CD1c-positive myeloid dendritic cell (primary cell): Measurements from ENCODE around the gene CMC4.
A peak's percentile ranks its signal among the peaks of the same experiment; 100 is the strongest.

ENCODE experiments used
- DNase-seq: peaks from one replicate; pipeline ENCODE4 v3.0.0-alpha.2; 2016; ENCODE audit errors: extremely low spot score

The CMC4 gene

DNA sequence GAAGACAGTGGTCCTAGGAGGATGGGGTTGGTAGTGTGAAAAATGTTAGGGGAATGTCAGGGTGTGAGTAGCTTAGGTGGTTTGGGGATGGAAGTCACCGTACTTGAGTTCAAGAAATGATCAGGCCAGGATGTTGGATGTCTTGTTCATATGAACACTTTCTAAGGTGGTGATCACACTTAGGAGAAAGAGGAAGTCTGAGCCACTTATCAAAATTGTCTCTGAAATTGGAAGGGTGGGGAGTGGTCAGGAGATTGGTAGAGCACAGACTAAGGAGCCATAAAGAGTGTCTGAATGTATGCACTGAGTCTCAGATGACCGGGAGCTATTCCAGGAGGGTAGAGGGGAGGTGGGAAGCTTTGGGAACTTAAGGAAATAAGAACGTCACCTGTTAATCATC, 17.3 kb downstream of the CMC4 start:
- DNase-seq: no peak

DNA sequence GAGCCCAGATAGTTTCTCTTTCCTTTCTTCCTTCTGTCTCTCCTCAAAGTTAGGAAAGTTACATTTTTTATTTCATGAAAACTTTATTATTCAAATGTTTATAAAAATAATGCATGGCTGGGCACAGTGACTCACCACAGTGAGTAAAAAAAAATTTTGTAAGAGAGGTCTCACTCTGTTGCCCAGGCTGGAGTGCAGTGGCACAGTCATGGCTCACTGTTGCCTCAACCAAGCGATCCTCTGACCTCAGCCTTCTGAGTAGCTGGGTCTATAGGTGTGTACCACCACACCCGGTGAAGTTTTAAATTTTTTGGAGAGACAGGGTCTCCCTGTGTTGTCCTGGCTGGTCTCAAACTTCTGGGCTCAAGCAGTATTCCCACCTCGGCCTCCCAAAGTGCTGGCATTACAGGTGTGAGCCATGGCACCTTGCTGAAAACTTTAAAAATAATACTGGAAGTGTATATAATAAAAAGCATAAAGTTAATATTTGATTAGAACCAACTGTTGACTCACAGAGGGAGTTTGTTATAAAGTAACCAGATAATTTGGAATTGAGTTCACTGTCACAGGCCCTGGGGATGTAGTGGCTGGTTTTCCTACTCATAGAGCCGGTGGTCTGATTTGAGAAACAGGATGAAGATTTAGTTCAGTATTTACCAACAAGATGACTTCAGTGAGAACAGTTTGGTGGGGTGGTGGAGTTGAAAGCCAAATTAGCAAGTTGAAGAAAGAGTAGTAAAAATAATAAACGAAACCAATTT, 18.0 kb downstream of the CMC4 start:
- no peak for DNase-seq

DNA sequence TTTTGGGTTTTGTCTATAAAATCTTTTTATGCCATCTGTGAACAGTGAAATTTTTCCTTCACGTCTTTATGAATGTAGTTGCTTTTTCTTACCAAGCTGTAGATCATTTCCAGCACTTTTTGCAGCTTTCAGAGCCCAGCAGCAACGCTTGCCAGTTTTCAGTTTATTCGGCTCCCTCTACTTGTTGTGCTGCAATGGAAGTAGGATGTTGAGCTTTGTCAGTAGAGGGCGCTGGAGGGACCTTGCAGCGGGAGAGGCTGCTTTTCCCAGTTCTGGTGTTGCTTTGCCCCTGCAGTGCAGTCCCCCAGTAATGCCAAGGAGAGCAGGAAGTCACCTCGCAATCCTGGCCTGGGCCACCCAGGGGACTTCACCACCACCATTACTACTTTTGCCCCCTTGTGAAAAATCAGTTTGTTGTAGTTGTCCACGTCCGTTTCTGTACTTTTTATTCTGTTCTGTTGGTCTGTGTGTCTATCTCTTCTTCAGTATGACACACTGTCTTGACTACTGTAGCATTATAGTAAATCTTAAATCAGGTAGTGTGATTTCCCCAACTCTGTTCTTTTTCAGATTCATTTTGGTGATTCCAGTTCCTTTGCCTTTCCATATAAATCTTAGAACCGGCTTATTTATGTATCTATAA, 21.8 kb downstream of the CMC4 start:
- DNase-seq: peak; percentile 43

DNA sequence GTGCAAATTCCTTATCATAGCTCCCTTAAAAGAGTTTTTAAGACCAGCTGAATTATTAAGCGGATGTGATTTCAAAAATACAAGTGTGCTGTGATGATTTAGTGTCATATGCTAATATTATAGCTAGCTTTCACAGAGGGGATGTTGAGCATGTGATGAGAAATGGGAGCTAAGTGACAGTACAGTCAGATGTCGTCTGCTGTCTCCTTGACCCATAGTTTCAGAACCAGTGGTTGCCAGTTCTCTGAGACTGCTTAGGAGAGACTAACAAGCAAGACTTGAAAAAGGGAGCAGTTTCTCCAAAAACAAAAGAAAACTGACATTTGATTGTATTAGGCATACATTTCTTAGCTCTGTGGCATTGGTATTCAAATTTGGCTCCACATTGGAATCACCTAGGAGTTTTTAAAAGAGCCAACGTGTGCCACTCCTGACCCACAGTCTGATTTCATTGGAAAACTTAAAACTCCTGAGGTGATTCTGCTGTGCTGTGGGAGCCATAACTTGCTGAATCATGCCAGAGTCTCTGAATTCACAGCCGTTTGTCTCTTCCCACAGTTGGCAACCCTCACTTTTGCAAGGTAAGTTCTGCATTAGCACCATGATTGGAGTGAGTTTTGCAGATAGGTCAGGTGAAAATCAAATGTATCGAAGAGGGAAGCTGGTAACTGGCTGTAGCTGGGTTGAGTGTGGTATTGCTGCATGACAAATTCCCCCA, 24.0 kb downstream of the CMC4 start:
- no peak for DNase-seq

DNA sequence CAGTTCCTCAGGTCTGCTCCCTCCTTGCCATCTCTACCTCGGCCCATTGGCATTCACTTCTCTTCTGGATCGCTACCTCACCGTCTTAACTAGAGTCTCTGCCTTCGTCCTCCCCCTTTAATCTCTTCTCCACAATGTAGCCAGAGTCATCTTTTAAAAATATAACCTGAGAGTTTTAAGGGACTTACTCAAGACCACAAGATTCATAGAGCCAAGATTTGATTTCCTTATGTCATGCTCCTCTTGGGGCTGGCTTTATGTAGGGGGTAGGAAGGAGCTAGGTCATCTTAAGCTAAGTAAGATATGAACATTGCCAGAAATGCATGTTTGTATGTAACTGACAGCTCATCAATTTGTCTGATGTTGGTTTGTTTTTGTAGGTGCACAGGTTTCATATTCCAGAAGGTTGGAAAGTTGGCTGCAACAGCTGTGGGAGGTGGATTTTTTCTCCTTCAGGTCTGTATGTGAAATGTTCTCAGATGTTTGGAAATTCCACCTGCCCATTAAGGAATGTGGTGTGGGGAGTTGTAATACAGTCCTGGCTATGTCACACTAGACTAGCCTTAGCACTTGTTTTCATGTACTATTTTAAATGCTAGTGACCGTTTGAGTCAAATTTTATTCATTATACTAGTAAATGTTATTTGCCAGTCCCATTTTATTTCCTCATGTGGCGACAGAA, 24.7 kb downstream of the CMC4 start:
- DNase-seq: no peak

DNA sequence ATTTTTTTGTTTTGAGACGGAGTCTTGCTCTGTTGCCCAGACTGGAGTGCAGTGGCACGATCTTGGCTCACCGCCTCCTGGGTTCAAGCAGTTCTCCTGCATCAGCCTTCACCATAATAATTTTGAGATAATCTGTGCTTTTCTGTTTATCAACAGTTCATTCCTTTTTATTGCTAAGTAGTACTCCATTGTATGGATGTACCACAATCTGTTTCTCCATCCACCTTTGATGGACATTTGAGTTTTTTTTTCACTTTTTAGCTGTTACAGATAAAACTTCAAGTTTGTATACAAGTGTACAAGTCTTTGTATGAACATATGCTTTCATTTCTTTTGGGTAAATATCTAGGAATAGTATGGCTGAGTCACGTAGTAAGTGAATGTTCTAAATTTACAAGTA, 35.2 kb downstream of the CMC4 start:
- DNase-seq: no peak

DNA sequence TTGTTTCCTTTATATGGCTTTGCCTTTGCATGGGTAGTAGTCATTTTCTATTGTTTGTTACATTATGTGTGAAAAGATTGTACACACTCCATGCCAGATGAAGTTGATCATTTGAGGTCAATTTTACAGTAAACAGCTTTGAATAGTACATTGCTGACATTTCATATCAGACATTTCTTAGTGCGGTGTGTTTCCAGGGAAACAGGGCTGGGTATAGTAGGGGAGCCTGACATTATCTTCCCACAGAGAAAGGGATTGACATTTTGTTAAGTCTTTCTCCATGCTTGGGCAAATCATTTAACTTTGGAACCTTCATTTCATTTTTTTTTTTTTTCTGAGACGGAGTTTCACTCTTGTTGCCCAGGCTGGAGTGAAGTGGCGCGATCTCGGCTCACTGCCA, 39.3 kb downstream of the CMC4 start:
- no peak for DNase-seq

DNA sequence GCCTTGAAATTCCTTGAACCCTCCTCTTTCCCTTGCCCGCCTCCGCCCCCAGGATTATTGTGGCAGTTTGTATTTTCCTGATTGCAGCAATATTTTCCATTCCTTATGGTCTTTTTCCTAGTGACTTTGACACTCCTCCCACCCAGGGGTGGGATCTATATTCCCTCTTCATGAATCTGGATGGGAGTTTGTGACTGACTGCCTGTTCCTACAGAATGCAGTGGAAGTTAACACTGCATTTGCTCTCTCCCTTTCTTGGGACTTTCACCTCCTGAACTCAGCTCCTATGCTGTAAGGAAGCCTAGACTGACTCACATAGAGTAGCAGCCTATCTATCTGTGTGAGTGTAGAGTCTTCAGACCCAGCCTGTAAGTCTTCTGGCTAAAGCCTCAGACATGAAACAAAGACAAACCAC, 42.1 kb downstream of the CMC4 start:
- DNase-seq: no peak

DNA sequence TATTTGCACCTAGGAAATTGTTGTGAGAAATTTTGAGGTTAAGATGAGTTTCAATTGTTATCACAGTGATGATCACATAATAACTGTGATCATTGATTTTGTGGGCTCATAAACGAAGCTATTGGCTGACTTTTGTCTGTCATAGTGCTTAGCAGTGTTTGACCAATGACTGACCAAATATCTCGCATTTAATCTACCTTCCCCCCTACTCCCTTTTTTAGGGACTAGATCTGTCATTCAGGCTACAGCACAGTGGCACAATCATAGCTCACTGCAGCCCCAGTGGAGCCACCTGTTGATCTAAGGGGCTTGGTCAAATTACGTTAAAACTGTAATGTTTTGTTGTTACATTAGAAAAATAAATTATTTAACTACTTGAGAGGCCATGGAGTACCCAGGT, 42.8 kb downstream of the CMC4 start:
- no peak for DNase-seq

DNA sequence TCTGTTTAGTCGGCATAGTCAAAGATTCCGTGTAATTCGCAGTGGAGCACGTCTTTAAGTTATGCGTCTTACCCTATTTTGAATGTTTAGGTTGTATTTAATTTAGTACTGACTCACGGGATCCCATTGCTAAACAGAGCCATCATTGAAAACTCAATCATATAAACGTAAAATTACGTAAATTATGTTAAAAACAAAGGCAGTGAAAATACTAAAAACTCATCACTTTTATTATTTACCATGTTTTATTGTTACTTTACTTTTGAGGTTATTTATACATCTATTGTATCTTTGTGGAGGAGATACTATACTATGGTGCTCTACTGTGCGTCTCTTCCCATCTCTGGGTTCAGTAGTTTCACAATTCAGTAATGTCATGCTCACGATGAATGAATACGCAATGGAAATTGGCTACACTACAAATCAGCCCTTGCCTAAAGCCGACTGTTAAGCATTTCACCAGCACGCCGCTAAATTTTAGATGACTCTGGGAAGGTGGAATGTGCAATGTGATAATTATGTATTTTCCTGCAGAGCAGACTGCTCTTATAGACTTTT, 43.3 kb downstream of the CMC4 start:
- DNase-seq: peak; percentile 55

DNA sequence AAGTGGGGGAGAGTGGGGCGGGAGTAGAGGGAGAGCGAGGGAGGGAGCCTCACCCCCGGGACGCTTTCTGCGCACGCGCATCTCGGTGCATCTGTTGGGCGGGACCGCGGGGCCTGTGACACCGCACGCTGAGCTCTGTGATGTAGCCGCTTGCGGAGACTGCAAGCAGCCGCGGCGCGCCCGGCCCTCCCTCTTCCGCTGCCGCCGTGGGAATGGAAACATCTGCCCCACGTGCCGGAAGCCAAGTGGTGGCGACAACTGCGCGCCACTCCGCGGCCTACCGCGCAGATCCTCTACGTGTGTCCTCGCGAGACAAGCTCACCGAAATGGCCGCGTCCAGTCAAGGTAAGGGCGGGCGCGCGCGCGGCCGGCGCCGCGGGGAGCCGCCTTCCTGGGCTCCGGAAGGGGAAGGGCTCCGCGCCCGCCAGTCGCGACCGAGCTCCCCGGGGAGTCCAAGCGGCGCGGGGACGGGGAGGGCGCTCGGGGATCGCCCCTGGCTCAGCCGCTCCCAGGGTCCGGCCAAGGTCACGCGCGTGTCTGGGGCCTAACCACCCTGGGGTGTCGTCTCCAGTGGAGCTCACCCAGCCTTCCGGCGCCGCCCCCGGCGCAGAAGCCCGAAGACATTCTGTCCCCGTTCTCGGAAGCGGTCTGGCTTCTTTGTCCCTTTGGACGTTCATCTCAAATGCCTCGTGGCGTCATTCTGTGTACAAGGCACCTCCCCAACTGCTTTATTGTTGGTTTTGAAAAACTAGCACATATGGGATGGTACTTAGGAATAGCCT, 44.0 kb downstream of the CMC4 start, which contains the start of gene FUNDC2:
TSS of gene FUNDC2 (plus strand) at position 118 of the 782 bp plus-strand sequence. CDS start at position 213, 95 bp downstream.
- DNase-seq: peak; percentile 95

DNA sequence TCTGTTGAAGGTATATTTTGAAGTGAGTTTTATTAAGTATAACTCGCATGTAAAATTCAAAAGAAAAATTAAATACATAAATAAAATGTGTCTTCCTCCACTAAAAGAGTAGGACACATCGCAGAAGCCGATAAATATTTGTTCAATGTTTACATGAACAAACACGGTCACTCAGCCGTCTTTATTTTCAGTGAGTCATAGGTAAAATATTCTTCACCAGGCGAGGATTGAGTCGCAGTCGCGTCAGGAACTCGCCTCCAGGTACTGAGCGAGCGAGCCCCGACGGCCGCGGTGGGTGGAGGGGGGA, 44.6 kb downstream of the CMC4 start:
- DNase-seq: no peak

DNA sequence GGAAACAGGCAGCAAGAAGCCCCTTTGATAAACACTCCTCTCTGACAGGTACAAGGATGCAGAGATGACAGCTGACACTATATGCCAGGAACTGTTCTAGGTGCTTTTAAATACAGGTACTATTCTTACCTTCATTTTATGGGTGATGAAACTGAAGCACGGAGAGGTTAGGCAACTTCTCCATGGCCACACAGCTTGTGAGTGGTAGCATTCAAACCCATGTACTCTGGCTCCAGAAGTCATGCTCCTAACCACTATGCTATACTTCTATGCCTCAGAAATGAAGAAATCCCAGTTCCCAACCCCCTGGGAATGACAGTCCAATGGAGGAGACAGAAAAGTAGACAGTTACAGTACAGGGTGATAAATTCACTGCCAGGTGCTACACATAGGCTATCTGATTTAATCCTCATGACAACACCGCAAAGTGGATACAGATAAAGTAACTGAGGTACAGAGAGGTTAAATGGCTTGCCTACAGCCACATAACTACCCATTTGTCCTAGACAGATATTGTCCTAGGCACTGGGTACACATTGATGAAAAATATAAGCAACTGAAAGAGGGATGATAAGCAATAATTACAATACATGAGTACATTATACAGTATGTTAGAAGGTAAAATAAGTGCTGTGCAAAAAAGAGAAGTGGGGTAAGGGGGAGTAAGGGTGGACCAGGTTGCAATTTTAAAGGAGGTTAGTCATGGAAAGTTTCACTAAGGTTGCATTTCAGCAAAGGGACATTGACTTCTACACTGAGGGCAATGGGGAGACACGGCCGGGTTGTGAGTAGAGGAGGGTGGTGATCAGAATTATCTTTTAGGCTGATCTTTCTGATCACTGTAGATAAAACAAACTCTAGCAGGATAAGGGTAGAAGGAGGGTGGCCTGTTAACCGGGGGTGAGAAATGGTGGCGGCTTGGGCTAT, 46.8 kb downstream of the CMC4 start:
- no peak for DNase-seq

DNA sequence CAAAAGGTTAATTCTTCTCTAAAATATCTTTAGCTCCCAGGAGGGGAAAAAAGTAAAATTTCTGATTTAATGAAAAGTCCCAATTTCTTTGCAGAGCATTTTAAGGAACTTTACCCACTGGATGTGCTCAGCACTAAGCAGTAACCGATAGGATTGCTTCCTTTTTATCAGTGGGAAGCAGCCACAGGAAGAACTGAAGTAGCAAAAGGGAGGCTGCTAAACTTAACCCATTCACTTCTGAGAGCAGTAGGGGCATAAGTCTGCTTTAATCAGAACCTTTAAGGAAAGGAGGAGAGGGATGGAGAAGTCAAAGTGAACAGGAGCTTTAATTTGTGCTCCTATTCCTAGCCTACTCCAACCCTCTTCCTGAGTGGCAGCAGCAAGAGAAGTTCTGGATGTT, 48.4 kb downstream of the CMC4 start, which contains the start of gene F8:
TSS of gene F8 (minus strand) at position 139 of the 400 bp plus-strand sequence. CDS start 171 bp downstream, outside the sequence.
- peak; percentile 16 for DNase-seq

DNA sequence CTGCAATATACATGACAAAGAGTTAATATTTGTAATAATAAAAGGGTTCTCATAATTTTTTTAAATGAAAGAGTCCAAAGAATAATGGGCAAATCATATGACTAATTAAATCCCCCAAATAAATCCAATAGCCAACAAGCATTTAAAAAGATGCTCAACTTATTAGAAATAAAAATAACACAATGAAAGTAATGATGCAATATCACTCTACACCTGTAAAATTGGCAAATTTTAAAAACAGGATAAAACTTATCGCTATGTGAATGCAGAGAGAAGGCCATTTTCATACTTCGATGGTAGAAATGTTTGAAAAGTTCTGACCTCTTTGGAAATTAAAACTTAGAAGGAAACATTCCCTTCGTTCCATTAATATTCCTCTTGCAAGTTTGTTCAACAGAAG, 50.3 kb downstream of the CMC4 start:
- no peak for DNase-seq
